DMS153 treated with DMSO at 0.1 percent for 48 hours (cell line): ENCODE measurements around the gene MARK2.
A peak's percentile ranks its signal among the peaks of the same experiment; 100 is the strongest.

Source experiments
- DNase-seq: peaks from one replicate; lab custom pipeline; 2025; ENCODE audit not compliant: unreplicated experiment; lab: John Stamatoyannopoulos, UW

Gene MARK2

DNA sequence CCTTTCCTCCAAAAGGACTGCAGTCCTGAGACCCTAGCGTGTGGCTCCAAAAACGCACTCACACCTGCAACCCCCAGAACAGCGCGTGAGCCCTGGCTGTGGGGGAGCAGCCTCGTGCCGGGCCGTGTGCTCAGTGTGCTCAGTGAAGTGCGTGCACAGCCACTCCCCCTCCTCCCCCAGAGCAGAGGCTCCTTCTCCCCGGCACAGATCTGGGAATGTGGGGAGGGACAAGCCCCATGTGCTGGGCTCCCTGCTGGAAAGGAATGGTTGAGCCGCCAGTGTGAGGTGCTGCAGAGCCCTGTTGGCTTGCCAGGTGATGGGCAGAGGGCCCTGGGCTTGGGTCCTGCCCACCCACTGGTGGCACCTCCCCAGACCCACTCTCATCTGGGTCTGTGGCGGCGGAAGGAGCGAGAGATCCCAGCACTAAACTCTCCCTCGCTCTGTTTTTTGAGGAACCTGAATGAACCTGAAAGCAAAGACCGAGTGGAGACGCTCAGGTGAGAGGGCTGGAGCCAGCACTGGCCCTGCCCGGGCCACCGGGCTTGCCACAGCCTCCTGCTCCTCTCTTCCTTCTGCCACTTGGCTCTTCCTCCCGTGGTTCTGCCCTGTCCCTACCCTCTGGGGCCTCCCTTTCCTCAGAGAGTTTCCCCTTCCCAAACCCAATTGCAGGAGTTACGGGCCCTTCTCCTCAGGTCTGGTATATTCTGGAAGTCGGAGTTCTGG is 69.1 kb downstream of the MARK2 start:
- no peak for DNase-seq

GRCh38 chr11:63908631-63909401 is 69.9 kb downstream of the MARK2 start:
- DNase-seq, result no peak

- DNase-seq, result no peak
Observed at GRCh38 chr11:63909591-63910506, 70.9 kb downstream of the MARK2 start.

GRCh38 chr11:63910675-63911074 is 71.8 kb downstream of the MARK2 start:
- no peak for DNase-seq

- no peak for DNase-seq
Observed at GRCh38 chr11:63911440-63911839, 72.5 kb downstream of the MARK2 start.

GRCh38 chr11:63911876-63912275 is 73.0 kb downstream of the MARK2 start:
- no peak for DNase-seq

DNA sequence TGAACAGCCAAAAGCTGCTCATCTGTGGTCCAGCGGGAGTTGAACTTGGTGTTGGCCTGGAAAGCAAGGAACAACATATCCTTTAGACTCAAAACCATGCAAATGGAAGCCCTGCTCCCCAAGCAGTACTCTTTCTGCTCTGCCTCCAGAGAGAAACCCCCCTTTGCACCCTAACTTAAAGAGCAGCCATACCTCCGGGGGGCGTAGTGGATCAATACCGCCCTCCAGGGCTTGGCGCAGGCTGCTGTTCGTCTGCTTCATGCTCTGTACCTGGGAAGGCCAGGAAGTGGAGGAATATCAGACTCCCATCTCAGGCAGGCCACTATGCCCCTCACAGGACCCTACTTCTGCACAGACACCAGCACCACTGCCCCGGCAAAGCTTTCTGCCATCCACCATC is 73.8 kb downstream of the MARK2 start:
- DNase-seq, result no peak

DNA sequence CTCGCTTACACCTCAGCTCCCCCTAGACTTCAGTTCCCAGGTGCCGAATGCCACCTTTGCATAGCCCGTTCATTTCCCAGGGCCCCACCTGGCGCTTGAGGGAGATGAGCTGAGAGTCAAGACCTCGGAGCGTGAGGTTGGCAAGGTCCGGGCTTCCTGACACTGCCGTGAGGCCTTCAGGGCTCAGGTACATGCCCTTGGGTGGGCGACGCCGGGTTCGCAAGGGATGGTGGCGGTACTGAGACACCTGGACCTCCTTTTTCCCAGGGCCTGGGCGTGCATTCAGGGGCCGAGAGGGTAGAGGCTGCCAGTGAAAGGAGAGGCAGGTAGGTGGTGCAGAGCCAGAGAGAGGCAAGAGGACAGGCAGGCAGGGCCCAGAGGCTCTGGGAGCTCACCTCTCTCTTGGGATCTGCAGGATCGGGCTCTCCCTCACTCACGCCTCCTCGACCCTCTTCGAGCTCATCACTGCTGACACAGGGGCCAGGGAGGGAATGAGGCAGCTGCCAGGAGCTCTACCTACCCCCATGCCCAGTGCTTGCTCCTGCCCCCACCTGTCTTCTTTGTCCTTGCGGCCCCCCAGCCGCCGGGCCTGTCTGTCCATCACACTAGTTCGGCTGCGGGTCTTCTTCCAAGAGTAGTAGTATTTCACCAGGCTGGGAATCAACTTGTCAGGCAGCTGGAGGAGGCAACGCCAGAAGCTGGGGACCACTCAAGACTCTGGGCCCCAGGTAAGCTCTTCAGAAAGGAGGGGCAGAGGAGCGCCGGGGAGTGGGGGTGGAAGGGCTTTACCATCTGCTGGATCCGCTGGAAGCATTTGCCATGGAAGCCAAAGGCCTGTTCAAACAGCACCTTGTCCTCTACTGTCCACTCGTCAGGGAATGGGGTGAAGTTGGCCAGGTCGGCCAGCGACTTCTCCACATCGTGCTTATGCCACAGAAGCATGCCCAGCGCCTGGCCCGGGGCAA is 75.2 kb downstream of the MARK2 start:
- no peak for DNase-seq

DNA sequence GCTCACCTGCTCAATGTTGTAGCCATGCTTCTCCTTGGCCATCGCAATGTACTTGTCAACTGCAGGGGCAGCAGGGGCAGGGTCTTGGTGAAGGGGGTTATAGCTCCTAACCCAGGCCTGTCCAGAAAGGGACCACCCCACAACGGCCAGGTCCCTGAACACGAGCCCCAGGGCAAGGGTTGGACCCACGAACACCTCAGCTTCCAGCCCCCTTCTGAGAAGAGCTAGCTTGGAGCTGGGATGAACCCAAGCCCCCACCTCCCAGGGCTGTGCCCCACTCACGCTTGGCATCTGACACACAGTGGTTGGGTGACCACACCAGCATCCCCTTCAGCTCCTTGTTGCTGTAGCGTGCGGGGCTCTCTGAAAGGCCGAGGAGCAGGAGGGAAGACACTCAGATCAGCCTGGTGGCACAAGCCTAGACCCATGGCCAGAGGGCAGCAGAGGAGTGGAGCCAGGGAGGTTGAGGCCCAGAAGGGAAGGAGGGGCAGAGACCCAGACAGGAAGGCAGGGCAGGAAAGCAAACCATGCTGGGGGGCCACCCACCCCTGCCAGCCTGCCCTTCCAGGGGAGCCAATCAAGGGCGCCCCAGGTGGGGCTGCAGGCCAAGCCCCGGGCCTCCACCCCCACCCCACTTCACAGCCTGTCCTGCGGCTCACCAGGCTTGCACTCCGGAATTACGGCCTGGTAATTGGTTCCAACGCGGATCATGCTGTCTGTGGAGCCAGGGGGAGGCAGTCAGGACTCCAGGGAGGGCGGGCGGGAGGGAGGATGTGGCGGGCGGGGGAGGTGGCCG is 76.2 kb downstream of the MARK2 start:
- DNase-seq, result no peak

GRCh38 chr11:63915961-63916836 is 77.3 kb downstream of the MARK2 start:
- DNase-seq, result peak; percentile 14

- DNase-seq, result peak; percentile 71
Observed at GRCh38 chr11:63916837-63917691, 78.2 kb downstream of the MARK2 start, which contains the start of gene RCOR2. RCOR2 (minus strand) TSS chr11:63917164; CDS start chr11:63916456, 708 bp downstream.

- DNase-seq, result peak; percentile 61
Observed at GRCh38 chr11:63917692-63918506, 79.0 kb downstream of the MARK2 start.

DNA sequence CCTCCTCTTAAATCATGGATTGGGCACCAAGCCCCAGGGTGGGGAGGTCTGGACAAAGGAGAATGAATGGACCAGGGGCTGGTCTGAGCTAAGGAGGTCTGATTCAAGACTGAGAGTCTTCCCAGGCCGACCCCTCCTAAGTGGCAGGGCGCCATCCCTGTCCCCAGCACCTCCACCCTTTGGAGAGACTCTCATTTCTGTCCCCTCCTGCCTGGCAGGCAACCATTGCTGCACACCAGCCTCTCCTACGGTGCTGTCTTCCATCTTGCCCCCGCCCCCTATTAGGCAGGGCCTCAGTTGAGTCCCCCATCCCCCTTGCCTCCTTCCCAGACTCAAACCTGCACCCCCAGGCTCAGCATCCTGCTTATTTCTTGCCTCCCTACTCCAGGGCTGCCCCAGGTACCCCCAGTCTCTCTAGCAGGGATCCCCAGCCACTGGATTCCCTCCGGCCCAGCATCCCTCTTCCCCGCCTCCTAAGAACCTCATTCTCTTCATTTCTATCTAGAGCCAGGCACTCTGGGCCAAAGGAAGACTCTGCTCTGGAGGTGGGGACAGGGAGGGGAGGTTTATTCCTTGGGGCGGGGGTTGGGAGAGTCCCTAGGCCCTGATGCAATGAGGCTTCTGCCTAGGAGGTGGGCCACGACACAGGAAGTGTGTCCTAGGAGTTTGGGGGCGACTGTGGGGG is 79.7 kb downstream of the MARK2 start:
- DNase-seq, result peak; percentile 21

DNA sequence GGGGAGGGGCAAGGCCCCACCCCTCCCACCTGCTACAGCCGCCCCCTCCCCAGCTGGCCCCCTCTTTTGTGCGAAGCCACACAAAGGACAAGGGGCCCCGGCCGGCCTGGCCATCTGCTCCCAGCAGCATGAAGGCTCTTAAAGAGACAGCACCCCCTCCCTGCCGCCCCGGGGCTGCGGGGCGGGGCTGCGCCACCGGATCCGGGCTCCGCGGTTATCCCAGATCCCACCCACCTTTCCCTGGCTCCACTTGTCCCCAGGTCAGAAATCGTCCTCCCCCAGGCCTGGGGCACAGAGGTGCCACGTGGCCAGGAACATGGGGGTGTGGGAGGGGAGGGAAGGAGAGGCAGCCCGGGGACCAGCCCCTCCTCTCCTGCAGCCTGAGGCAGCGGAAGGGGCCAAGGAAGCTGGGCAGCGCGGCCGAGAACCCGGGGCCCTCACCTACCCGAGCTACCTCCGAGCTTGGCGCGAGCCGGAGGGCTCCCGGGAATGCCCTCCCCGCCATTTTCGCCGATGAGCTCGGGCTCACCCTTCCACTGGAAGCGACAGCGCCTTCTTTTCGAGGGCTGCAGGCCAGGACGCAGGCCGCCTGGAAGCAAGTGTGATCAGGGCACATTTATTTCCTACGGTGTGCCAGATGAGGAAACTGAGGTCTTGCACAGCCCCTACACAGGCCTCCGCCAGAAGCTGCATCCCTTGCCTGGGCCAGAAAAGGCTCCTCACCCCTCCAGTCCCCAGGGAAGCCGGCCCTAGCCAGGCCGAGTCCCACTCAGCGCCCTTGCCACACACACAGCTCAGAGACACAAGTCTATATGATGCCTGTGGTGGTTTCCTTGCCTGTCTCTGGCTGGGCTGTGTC is 80.6 kb downstream of the MARK2 start:
- DNase-seq, result peak; percentile 25
